GM18526 (cell line): Measurements from ENCODE around the gene TBX3.

Experiments
- POLR2A ChIP-seq: IDR thresholded peaks from 3 replicates; pipeline ENCODE4 v1.6.1; 2011; ENCODE audit not compliant: insufficient read length; ENCODE audit errors: extremely low read depth

The TBX3 gene

DNA sequence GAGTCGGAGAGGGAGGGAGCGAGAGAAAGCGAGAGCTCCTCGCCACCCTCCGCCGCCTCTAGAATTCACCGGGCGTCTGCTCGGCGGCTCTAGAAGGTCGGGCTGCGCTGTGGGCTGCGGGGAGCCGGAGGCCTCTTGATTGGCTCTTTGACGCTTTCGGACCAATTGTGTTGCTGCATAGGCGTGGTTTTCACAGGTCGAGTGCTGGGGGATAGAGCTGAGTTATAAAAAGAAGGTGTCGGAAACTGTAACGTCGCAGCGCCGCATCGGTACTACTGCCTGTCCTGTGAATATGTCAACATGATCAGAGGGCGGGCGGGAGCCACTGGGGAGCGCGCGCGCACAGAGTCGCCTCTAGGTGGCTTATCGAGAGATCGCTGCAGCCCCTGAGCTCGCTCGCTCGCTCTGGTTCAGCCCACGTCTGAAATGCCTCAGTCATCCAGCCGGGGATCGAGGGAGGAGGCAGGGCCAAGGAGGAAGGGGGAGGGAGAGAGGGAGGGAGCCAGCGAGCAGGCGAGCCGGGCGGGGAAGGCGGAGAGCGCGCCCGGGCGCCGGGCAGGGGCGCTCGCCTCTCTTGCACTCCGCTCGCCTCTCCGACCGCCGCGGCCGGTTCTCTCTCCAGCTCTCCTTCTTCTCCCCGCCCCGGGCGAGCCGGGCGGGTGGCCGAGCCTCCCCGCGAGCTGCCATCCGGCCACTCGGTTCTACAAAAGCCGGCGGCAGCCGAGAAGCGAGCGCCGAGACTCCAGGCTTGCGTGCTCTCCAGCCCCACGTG, at the start of gene TBX3:
Gene TBX3, minus strand, starts transcription at position 78 of the 772 bp plus-strand sequence. CDS start 975 bp downstream, outside the sequence.
- TF ChIP-seq POLR2A, result no peak

GRCh38 chr12:114732426-114733030, 48.6 kb upstream of the TBX3 start:
- TF ChIP-seq POLR2A, result no peak

DNA sequence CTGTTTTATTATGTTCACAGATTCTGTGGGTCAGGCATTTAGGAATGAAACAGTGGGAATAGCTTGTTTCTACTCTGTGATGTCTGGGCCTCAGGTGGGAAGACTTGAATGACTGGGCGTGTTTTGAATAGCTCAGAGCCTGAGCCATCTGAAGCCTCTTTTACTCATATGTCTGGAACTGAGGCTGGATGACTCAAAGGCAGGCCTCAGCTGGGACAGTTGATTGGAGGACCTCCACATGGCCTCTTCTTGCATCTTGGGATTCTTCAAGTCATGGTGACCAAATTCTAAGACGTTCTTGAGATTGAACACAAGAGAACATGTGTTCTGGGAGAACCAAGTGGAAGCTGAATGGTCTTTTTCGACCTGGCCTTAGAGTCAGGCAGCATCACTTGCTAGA, 45.8 kb upstream of the TBX3 start:
- TF ChIP-seq POLR2A, result no peak

DNA sequence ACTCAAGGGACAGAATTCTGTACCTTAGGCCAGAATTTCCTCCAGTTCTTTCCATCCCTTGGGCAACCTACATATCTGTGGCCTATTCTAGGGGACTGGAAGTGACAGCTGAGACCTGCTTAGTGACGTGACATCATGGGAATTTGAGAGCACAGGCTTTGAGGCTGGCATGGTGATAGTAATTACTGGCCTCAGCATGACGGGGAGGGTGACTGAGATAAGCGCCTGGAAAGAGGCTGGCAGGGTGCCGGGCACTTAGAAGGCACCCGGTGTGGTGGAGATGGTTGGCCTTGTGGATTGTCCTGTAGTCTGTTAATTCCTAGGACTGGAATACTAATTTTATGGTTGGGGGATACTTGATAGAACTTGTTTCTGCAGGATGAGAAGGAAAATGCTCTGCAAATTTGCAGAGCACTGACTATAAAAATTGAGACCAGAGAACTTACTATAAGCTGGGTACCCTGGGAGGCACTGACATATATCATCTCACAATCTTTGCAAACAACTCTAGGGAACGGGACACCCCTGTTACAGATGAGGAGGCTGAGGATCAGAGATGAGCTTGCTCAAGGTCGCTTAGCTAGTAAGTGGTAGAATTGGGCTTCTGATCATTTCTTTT, 42.2 kb upstream of the TBX3 start:
- no peak for TF ChIP-seq POLR2A

- TF ChIP-seq POLR2A, result no peak
These were observed 37.3 kb upstream of the TBX3 start for GRCh38 chr12:114721266-114721665.

- TF ChIP-seq POLR2A, result no peak
These were observed 29.7 kb upstream of the TBX3 start for GRCh38 chr12:114713466-114714215.

GRCh38 chr12:114711689-114712152, 27.7 kb upstream of the TBX3 start:
- no peak for TF ChIP-seq POLR2A

DNA sequence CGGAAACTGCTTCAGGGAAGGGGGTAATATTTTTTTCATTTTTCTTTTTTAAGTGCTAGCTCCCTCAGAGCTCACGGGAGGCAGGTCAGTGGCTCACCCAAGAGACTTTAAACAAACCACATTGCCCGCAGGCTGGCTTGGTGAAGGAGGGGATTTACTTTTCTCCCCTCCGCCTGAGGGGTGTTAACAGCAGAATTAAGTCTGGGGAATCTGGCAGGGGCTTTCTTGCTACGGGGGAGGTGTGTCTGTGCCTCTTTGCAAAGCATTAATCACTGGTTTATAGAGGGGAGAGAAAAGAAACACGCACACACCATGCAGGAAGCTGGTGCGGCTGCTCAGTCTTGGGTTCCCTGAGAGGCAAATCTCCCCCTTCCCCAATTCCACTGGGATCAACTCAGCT, 26.2 kb upstream of the TBX3 start:
- no peak for TF ChIP-seq POLR2A

- TF ChIP-seq POLR2A, result no peak
These were observed 25.1 kb upstream of the TBX3 start for GRCh38 chr12:114709112-114709511.

DNA sequence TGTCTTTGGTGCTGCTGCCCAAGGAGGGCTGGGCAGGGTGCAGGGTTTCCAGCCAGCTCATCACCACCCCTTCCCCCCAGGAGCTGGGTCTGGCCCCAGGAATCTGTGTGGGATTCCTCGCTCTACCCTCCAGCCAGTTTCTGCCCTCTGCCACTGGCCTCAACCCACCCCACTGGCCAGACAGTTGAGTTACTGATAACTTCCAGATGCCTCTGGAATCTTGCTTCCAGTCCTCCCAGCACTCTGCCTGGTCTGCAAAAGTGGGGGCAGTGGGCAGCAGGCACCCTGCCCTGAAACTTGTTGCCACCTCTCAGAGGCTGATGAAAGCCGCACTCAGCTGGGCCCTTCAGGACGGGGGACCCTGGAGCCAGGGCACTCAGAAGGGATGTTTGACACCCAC, 20.1 kb upstream of the TBX3 start:
- TF ChIP-seq POLR2A, result no peak

DNA sequence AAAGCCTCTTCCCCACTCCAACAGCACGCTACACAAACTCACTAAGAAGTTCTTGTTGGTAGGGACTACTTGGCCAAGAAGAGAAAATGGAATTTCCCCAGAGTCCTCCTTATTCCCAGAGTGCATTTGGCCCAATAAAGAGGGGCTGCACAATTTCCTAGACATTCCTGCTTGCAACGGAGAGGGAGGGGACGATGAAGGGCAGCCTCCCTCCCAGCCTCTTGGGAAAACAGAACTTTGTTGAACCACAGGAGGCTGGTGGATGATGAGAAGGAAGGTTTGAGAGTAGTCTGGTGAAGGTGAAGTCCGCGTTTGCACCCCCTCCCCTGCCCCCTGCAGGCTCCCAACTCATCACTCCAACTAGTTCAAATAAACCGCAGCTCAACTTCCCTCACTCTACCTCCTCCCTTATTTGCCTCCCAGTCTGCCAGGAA, 19.1 kb upstream of the TBX3 start:
- no peak for TF ChIP-seq POLR2A

GRCh38 chr12:114702462-114702861, 18.5 kb upstream of the TBX3 start:
- no peak for TF ChIP-seq POLR2A

GRCh38 chr12:114701553-114701952, 17.6 kb upstream of the TBX3 start:
- TF ChIP-seq POLR2A, result no peak

DNA sequence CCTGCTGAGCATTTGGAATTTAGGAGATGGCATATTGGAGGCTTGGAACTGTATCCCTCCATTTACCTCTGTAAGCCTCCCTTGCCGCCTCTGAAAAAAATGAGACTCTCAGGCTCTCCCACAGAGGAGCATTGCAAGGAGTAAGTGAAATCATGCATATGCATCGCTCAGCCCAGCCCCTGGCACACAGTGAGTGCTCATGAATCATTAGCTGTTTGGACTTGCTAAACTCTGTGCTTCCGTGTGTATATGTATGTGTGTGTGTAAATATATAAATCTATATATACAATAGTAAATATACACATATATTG, 17.1 kb upstream of the TBX3 start:
- TF ChIP-seq POLR2A, result no peak

DNA sequence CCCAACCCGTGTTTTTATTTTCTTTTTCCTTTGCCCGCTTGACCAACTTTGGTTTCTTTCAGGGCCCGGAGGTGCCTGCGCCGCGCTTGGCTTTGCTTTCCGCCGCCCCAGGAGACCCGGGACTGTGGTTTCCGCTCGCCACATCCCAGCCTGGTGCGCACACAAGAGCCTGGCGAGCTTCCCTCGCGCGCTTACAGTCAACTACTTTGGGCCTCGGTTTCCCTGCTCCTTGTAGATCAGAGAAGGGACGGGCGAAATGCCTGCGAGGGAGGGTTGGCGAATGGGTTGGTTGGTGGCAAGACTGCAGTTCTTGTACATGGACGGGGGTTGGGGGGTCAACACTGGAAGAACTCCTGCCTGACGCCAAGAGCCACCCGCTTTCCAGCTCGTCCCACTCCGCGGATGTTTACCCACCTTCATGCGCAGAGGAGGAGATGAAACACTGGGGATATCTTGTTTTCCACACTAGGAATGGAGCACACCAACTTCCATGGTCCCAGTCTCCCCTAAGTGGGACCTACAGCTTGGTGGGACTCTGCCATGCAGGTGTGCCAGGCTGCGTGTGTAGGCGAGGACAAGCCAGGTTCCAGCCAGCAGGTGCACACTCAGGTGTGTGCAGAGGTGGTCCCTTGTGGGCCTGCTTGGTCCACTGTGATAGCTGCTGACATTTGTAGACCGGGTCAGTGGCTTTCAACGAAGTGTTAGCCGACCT, 16.6 kb upstream of the TBX3 start:
- no peak for TF ChIP-seq POLR2A
